ENCODE measurements around the gene LENG1. TPM values are rescaled to one million over a fixed set of nuclear protein-coding genes. Genes with fewer than 3 reads are reported as not detected.

Gene LENG1
- total and polyA plus RNA-seq, 9 of the 15 experiments (the other 6 are each of a cell fraction or from before 2014, with no cell fraction given): 0.30 to 10.5 (median 4.7) TPM

DNA sequence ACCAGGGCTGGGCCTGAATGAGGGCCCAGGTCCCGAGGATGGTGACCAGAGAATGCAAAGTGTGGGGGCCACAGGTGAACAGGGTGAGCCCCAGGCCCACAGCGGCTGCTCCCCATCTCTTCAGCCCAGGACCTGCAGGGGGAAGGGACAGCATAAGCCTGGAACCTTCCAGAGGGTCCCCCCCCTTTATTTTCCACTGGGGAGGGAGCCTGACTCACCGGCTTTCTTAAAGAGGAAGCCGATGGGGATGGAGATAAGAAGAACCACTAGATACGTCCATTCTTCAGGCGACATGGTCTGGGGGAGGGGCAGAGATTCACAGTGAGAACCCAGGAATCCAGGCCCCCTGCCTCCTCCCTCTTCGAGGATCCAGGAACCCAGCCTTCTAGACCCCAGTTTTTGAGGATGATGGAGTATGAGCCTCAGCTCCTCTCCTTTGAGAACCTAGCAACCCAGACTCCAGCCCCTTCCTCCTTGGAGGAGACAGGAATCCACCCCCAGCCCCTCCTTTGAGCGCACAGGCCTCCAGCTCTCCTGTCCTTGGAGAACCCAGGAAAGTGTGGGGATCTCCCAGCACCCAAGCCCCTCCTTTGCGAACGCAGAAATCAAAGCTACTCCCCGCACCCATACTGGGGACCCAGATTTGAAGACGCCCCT is 28.8 kb upstream of the LENG1 start (continued):
- TF ChIP-seq ZNF175 (CRISPR knock-in tag; IDR thresholded peaks at IDR 0.05; ENCODE audit: low read depth): no peak
- no peak for TF ChIP-seq ZNF518B (CRISPR knock-in tag; IDR thresholded peaks at IDR 0.05)
- no peak for TF ChIP-seq TARDBP (IDR thresholded peaks at IDR 0.05)
- TF ChIP-seq CEBPG (CRISPR knock-in tag; IDR thresholded peaks at IDR 0.05): no peak
- TF ChIP-seq CEBPG (tag; conservative IDR thresholded peaks at IDR 0.05 in 1 of 2, IDR thresholded peaks at IDR 0.05 in 1 of 2): no peak
- TF ChIP-seq DDX20 (tag; IDR thresholded peaks at IDR 0.05; ENCODE audit: low read depth): no peak
- TF ChIP-seq ATF3 (IDR thresholded peaks at IDR 0.05): peak; percentile 88
- TF ChIP-seq ATF3 (CRISPR knock-in tag; conservative IDR thresholded peaks at IDR 0.05): 0 out of 2 replicates have a peak, but pooled peaks have one; percentile 34
- TF ChIP-seq, protein P1, sequence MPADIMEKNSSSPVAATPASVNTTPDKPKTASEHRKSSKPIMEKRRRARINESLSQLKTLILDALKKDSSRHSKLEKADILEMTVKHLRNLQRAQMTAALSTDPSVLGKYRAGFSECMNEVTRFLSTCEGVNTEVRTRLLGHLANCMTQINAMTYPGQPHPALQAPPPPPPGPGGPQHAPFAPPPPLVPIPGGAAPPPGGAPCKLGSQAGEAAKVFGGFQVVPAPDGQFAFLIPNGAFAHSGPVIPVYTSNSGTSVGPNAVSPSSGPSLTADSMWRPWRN (IDR thresholded peaks at IDR 0.05; ENCODE audit: low read depth): no peak
- TF ChIP-seq FOS (IDR thresholded peaks at IDR 0.05; ENCODE audit: extremely low read depth, insufficient read length): peak; percentile 25
- TF ChIP-seq RBM34 (IDR thresholded peaks at IDR 0.05; ENCODE audit: borderline replicate concordance, insufficient read depth, low read length): no peak
- TF ChIP-seq KLF16 (IDR thresholded peaks at IDR 0.05): no peak
- no peak for TF ChIP-seq CREB1 (IDR thresholded peaks at IDR 0.05)
- TF ChIP-seq CREB1 (CRISPR knock-in tag; IDR thresholded peaks at IDR 0.05): no peak
- TF ChIP-seq POLR2H (tag; IDR thresholded peaks at IDR 0.05; ENCODE audit: low read depth): no peak
- TF ChIP-seq ZNF274 (IDR thresholded peaks at IDR 0.05; ENCODE audit: borderline replicate concordance, low read depth, low read length): no peak
- TF ChIP-seq, protein P2, sequence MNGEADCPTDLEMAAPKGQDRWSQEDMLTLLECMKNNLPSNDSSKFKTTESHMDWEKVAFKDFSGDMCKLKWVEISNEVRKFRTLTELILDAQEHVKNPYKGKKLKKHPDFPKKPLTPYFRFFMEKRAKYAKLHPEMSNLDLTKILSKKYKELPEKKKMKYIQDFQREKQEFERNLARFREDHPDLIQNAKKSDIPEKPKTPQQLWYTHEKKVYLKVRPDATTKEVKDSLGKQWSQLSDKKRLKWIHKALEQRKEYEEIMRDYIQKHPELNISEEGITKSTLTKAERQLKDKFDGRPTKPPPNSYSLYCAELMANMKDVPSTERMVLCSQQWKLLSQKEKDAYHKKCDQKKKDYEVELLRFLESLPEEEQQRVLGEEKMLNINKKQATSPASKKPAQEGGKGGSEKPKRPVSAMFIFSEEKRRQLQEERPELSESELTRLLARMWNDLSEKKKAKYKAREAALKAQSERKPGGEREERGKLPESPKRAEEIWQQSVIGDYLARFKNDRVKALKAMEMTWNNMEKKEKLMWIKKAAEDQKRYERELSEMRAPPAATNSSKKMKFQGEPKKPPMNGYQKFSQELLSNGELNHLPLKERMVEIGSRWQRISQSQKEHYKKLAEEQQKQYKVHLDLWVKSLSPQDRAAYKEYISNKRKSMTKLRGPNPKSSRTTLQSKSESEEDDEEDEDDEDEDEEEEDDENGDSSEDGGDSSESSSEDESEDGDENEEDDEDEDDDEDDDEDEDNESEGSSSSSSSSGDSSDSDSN (IDR thresholded peaks at IDR 0.05; ENCODE audit: borderline replicate concordance in 1 of 2, low read depth in 2 of 2, low read length in 2 of 2): 0 out of 4 replicates have a peak, but pooled peaks of 1 of the 2 experiments have one; percentile 28
- peak; percentile 52; the same call in 1 of the 2 replicates for TF ChIP-seq L3MBTL2 (IDR thresholded peaks at IDR 0.05)
- TF ChIP-seq BRD4 (IDR thresholded peaks at IDR 0.05): no peak

All from K562 (cell line).